HG03558 (cell line): ENCODE data around the gene TPPP.
"Not testable (repeated sequence)": the region's sequence is repeated elsewhere in the genome, so short reads cannot be mapped to it uniquely, and the experiment has no call there.

Experiments
- ATAC-seq: cut with Tn5 transposase; IDR thresholded peaks from one replicate; pipeline ENCODE4 v1.9.1; 2021; ENCODE audit warnings: moderate number of reproducible peaks; ENCODE audit not compliant: unreplicated experiment; ENCODE audit errors: extremely low read depth

Gene TPPP

GRCh38 chr5:693271-694041 lies at the start of gene TPPP:
TSS of gene TPPP (minus strand) at chr5:693352. CDS start at chr5:678060, 15,292 bp downstream.
- ATAC-seq = not testable (repeated sequence)

GRCh38 chr5:742276-742675 lies 49.1 kb upstream of the TPPP start:
- not testable (repeated sequence) for ATAC-seq

GRCh38 chr5:734145-734544 lies 41.0 kb upstream of the TPPP start:
- ATAC-seq = not testable (repeated sequence)

GRCh38 chr5:732754-733454 lies 39.8 kb upstream of the TPPP start:
- ATAC-seq = not testable (repeated sequence)

GRCh38 chr5:729225-729624 lies 36.1 kb upstream of the TPPP start:
- not testable (repeated sequence) for ATAC-seq

GRCh38 chr5:727087-727486 lies 33.9 kb upstream of the TPPP start:
- ATAC-seq = not testable (repeated sequence)

- not testable (repeated sequence) for ATAC-seq
These were observed 30.7 kb upstream of the TPPP start for GRCh38 chr5:723865-724264.

- ATAC-seq = not testable (repeated sequence)
These were observed 30.2 kb upstream of the TPPP start for GRCh38 chr5:723309-723708.

GRCh38 chr5:719379-719778 lies 26.2 kb upstream of the TPPP start:
- not testable (repeated sequence) for ATAC-seq

GRCh38 chr5:717143-717542 lies 24.0 kb upstream of the TPPP start:
- ATAC-seq = no peak

GRCh38 chr5:716740-717139 lies 23.6 kb upstream of the TPPP start:
- ATAC-seq = not testable (repeated sequence)

- not testable (repeated sequence) for ATAC-seq
These were observed 22.5 kb upstream of the TPPP start for GRCh38 chr5:715636-716035.

GRCh38 chr5:714215-715118 lies 21.3 kb upstream of the TPPP start:
- not testable (repeated sequence) for ATAC-seq

GRCh38 chr5:713686-714085 lies 20.5 kb upstream of the TPPP start:
- not testable (repeated sequence) for ATAC-seq

GRCh38 chr5:708848-709517 lies 15.8 kb upstream of the TPPP start:
- not testable (repeated sequence) for ATAC-seq

GRCh38 chr5:708374-708773 lies 15.2 kb upstream of the TPPP start:
- not testable (repeated sequence) for ATAC-seq

- not testable (repeated sequence) for ATAC-seq
These were observed 13.0 kb upstream of the TPPP start for GRCh38 chr5:706127-706526.

- ATAC-seq = not testable (repeated sequence)
These were observed 3.9 kb upstream of the TPPP start for GRCh38 chr5:696753-697702.

- ATAC-seq = not testable (repeated sequence)
These were observed 3.0 kb upstream of the TPPP start for GRCh38 chr5:696191-696590.
